SU-DHL-6 (cell line): ENCODE measurements around the gene TXNRD1.

Experiments used
- H2AFZ ChIP-seq: fragments of 200-600 bp; sonication (generic); 2 replicates; pipeline ENCODE4 v1.6.1; 2014; ENCODE audit warnings: low read depth, mild to moderate bottlenecking, moderate library complexity, mixed read lengths, antibody characterized with exemption, low read length; ENCODE audit not compliant: severe bottlenecking
- H3F3A ChIP-seq: fragments of 200-600 bp; shearing (Covaris generic); 2 replicates; pipeline ENCODE4 v1.6.0; 2016; ENCODE audit warnings: antibody characterized with exemption, mild to moderate bottlenecking; ENCODE audit not compliant: insufficient read depth
- H3K27ac ChIP-seq: fragments of 200-600 bp; sonication (generic); 2 replicates; pipeline ENCODE4 v1.5.1; 2016; ENCODE audit warnings: low read depth, mild to moderate bottlenecking, low read length, moderate library complexity, mixed read lengths
- H3K27me3 ChIP-seq: fragments of 200-600 bp; sonication (generic), shearing (Covaris generic); 2 replicates; pipeline ENCODE4 v1.6.0; 2014; ENCODE audit warnings: mild to moderate bottlenecking, low read length
- H3K36me3 ChIP-seq: fragments of 200-600 bp; sonication (generic); 2 replicates; pipeline ENCODE4 v1.6.1; 2014; ENCODE audit warnings: mild to moderate bottlenecking, low read length, mixed read lengths
- H3K4me2 ChIP-seq: fragments of 300-600, 200-600 bp; shearing (Covaris generic), sonication (generic); 2 replicates; pipeline ENCODE4 v1.6.0; 2014; ENCODE audit warnings: low read length, low read depth, mild to moderate bottlenecking; ENCODE audit not compliant: poor library complexity, severe bottlenecking
- H3K4me3 ChIP-seq: fragments of 200-600 bp; sonication (generic); 2 replicates; pipeline ENCODE4 v1.5.1; 2014; ENCODE audit warnings: antibody characterized with exemption, low read length, mild to moderate bottlenecking, mixed read lengths; ENCODE audit not compliant: insufficient read depth, poor library complexity, severe bottlenecking
- H3K79me2 ChIP-seq: fragments of 200-600 bp; sonication (generic); 2 replicates; pipeline ENCODE4 v1.6.1; 2014; ENCODE audit warnings: mild to moderate bottlenecking, low read length, moderate library complexity; ENCODE audit not compliant: insufficient read depth
- H3K9ac ChIP-seq: fragments of 200-600 bp; sonication (generic); 2 replicates; pipeline ENCODE4 v1.7.0; 2014; ENCODE audit warnings: mild to moderate bottlenecking, low read length
- H3K9me2 ChIP-seq: fragments of 200-600 bp; sonication (generic); replicated peaks from 2 replicates; pipeline ENCODE4 v1.6.1; 2014; ENCODE audit warnings: low read length; ENCODE audit not compliant: insufficient read depth
- H3K9me3 ChIP-seq: fragments of 200-600 bp; sonication (generic); 2 replicates; pipeline ENCODE4 v1.6.1; 2014; ENCODE audit warnings: low read length, mixed read lengths; ENCODE audit not compliant: insufficient read depth
- H4K20me1 ChIP-seq: fragments of 200-600 bp; sonication (generic); 2 replicates; pipeline ENCODE4 v1.6.1; 2014; ENCODE audit warnings: low read depth, mild to moderate bottlenecking, antibody characterized with exemption, low read length, moderate library complexity, mixed read lengths
- CTCF ChIP-seq: fragments of 200-600 bp; sonication (generic); IDR thresholded peaks from one replicate; pipeline ENCODE4 v1.5.1; 2017; ENCODE audit warnings: antibody characterized with exemption, mild to moderate bottlenecking, low read length, moderate library complexity; ENCODE audit not compliant: insufficient read depth, poor library complexity, severe bottlenecking
- EZH2phosphoT487 ChIP-seq: fragments of 200-600 bp; sonication (generic), shearing (Covaris generic); conservative IDR thresholded peaks from 2 replicates; pipeline ENCODE4 v1.6.1; 2018; ENCODE audit warnings: mild to moderate bottlenecking, antibody characterized with exemption, low read length, moderate library complexity, mixed read lengths

The TXNRD1 gene

GRCh38 chr12:104201238-104202001 lies 14.2 kb upstream of the TXNRD1 start:
- Histone ChIP-seq H2AFZ (no peak overlapping the region), H3K9me2 (no peaks in the 10 kb centered on the region), H3K4me3 (no peak overlapping the region), H3K4me2 (no peak overlapping the region), H4K20me1 (no peaks in the 10 kb centered on the region), H3K27me3 (no peaks in the 10 kb centered on the region), H3K9me3 (no peaks in the 10 kb centered on the region; the same call in 1 of the 2 replicates), H3K79me2 (no peaks in the 10 kb centered on the region), H3F3A (no peaks in the 10 kb centered on the region), H3K36me3 (no peaks in the 10 kb centered on the region), H3K9ac (no peak overlapping the region), H3K27ac (no peak overlapping the region)
- TF ChIP-seq CTCF (peak; percentile 68), EZH2phosphoT487 (no peak)

- no peak overlapping the region for H3K9ac ChIP-seq
- H4K20me1 ChIP-seq, result no peaks in the 10 kb centered on the region
- H3K4me2 ChIP-seq, result no peak overlapping the region
- H3K27me3 ChIP-seq, result no peaks in the 10 kb centered on the region
- TF ChIP-seq EZH2phosphoT487 (no peak), CTCF (no peak)
- H3K27ac ChIP-seq, result no peak overlapping the region
- no peaks in the 10 kb centered on the region for H3F3A ChIP-seq
- H3K36me3 ChIP-seq, result no peaks in the 10 kb centered on the region
- no peaks in the 10 kb centered on the region for H3K9me2 ChIP-seq
- H3K9me3 ChIP-seq, result no peaks in the 10 kb centered on the region; the same call in 1 of the 2 replicates
- no peak overlapping the region for H2AFZ ChIP-seq
- no peak overlapping the region for H3K4me3 ChIP-seq
- no peaks in the 10 kb centered on the region for H3K79me2 ChIP-seq
Measured at GRCh38 chr12:104204690-104205480, 10.7 kb upstream of the TXNRD1 start.

GRCh38 chr12:104207416-104208205 lies 8.0 kb upstream of the TXNRD1 start:
- H4K20me1 ChIP-seq, result no peaks in the 10 kb centered on the region
- H2AFZ ChIP-seq, result no peak overlapping the region
- no peaks in the 10 kb centered on the region for H3K9me3 ChIP-seq
- no peak overlapping the region for H3K27ac ChIP-seq
- no peak for TF ChIP-seq EZH2phosphoT487
- TF ChIP-seq CTCF, result no peak
- no peaks in the 10 kb centered on the region for H3K27me3 ChIP-seq
- no peaks in the 10 kb centered on the region for H3K36me3 ChIP-seq
- no peak overlapping the region for H3K4me3 ChIP-seq
- H3K9me2 ChIP-seq, result no peaks in the 10 kb centered on the region
- H3K9ac ChIP-seq, result no peak overlapping the region
- no peaks in the 10 kb centered on the region for H3K79me2 ChIP-seq
- H3K4me2 ChIP-seq, result no peak overlapping the region
- no peaks in the 10 kb centered on the region for H3F3A ChIP-seq
